ENCODE results near the gene DNM3.
A peak's percentile ranks its signal among the peaks of the same experiment; 100 is the strongest.
"Not testable (repeated sequence)": the region's sequence is repeated elsewhere in the genome, so short reads cannot be mapped to it uniquely, and the experiment has no call there.

DNM3 gene

GRCh38 chr1:172420385-172420784 is 579.1 kb downstream of the DNM3 start, which contains the start of gene C1orf105:
Gene C1orf105 (plus strand): TSS chr1:172420685. CDS start chr1:172420886, 201 bp downstream.
- DNase-seq (ENCODE audit: low read depth in 2 of 2): no peak

DNA sequence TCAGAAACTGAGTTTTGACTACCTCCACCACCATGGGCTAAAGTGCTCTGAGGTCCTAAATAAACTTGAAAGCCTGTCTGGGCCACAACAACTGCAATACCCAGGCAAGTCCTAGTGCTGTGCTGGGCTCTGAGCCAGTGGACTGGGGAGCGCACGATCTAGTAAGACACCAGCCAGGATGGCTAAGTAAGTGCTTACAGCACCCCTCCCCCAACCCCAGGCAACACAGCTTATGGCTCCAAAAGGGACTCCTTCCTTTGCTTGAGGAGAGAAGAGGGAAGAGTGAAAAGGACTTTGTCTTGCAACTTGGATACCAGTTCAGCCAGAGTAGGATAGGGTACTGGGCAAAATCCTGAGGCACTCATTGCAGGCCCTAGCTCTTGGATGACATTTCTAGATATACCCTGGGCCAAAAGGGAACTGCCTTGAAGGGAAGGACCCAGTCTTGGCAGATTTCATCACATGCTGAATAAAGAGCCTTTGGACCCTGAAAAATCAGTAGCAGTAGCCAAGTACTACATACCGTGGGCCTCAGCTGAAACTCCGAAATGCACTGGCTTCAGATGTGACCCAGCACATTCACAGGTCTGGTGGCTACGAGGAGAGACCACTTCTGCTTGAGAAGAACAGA is 580.8 kb downstream of the DNM3 start:
- no peak for DNase-seq (ENCODE audit: low read depth in 2 of 2)

DNA sequence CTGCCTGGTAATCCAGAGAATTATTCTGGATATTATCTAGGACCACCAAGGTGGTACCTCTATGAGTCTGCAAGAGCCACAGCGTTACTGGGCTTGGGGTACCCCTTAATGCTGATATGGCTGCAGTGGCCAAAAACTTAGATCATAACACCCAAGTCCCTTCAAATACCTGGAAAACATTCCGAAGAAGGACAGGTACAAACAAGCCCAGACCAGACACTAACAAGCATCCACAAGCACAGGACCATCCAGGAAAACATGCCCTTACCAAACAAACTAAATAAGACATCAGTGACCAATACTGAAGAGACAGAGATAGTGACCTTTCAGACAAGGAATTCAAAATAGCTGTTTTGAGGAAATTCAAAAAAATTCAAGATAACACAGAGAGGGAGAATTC is 582.0 kb downstream of the DNM3 start:
- no peak for DNase-seq (ENCODE audit: low read depth in 2 of 2)

DNA sequence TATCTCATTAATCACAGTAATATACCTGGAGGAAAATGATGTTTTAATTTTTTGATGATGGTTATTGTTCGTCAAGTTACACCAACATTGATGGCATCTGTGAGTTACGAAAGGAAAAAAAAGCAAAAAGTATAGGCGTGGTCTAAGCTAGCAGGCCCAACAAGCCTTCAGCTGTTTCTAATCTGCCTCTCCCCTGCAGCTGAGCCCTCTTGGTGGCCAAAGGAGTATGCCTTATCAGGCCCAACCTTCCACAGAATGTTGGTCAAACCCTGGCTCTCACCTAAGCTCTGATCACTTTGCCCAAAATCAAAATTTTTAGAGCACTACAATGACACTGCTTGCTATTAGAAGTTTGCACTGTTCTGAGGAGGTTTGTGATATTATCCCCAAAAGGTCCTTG is 584.0 kb downstream of the DNM3 start:
- no peak for DNase-seq (ENCODE audit: low read depth in 2 of 2)

DNA sequence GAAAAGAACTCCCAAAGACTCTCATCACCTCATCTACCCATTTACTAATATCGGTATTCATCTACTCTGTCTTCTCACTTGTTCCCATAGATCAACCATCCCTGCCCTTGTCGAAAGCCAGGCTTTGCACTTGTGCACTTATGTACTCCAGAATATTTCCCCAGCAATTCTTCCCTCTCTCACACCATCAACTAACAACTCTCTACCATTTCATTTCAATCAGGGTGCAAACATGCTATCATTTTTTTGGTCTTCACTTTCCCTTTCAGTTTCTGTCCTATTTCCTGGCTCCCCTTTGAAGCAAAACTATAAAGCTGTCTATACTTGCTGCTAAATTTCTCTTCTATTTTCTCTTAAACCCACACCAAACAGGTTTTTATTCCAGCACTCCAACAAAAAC is 585.9 kb downstream of the DNM3 start:
- DNase-seq (ENCODE audit: low read depth in 2 of 2): no peak

DNA sequence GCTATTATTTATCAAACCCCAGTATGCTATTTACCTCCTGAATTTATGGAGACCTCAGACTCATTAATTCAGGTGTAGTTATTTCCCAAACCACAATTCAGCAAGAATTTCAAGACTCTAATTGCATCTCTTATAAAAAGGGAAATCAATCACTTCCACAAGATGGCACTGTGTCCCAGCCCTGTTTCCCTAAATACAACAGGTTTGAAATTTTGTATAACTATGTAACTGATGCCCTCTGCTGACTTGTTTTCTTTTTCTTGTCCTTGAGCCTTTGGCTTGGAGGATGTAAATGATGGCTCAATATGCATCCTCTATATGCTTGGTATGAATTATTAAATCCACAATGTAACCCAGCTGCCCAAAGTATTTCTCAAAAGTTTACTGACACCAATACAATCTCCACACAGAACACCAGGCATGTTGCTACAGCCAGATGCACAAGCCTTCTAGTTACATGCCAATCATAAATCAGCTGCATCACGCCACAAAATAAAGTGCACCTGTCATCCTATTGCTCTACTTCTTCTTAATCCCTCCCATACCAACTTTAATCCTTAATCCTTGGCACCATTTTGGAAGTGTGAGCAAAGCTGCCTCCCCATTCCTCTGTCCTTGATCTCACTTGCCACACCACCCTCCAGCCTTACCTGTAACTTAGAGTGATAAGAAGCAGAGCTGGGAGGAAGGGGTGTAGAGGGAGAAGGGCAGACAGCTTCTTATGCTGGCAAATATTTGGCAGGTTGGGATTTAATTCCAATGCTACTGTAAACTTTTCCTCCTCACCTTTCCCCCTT is 588.2 kb downstream of the DNM3 start:
- no peak for DNase-seq (ENCODE audit: low read depth in 2 of 2)

- no peak for DNase-seq (ENCODE audit: low read depth in 2 of 2)
These were observed 588.8 kb downstream of the DNM3 start for GRCh38 chr1:172430128-172430454.

DNA sequence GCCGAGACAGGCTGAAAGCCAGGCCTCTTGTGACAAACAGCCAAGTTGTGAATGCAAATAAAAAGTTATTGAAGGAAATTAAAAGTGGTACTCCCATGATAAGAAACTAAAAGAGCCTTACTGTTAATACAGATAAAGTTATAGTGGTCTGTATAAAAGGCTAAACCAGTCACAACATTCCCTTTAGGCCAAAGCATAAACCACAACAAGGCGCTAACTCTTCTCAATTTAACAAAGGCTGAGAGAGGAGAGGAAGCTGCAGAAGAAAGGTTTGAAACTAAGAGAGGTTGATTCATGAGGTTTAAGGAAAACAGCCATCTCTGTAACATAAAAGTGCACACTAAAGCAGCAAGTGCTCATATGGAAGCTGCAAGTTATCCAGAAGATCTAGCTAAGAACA is 589.9 kb downstream of the DNM3 start:
- no peak for DNase-seq (ENCODE audit: low read depth in 2 of 2)

DNA sequence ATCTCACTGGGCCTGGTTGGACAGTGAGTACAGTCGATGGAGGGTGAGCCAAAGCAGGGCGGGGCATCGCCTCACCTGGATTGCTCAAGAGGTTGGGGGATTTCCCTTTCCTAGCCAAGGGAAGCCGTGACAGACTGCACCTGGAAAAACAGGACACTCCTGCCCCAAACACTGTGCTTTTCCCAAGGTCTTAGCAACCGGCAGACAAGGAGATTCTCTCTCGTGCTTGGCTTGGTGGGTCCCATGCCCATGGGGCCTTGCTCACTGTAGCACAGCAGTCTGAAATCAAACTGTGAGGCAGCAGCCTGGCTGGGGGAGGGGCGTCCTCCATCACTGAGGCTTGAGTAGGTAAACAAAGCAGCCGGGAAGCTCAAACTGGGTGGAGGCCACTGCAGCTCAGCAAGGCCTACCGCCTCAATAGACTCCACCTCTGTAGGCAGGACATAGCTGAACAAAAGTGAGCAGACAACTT is 590.5 kb downstream of the DNM3 start:
- DNase-seq (ENCODE audit: low read depth in 2 of 2): no peak

GRCh38 chr1:172437183-172437582 is 595.9 kb downstream of the DNM3 start:
- DNase-seq (ENCODE audit: low read depth in 2 of 2): not testable (repeated sequence)

DNA sequence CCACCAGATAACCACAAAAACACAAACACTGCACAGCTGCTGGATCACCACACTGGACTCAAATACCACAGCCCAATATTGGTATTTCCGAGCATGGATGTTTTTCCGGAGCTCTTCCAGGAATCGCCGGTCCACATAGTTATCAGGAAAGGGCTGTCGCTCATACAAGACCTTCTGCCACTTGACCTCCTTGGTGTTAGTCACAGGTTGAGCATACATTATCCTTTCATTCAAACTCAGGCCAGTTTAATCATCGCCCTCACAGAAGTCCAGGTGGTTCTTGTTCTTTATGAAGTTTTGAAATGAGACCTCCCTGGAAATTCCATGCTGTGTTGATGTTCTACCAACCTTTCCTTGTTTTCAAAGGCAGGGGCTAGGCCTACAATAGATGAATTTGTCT is 601.1 kb downstream of the DNM3 start:
- no peak for DNase-seq (ENCODE audit: low read depth in 2 of 2)

DNA sequence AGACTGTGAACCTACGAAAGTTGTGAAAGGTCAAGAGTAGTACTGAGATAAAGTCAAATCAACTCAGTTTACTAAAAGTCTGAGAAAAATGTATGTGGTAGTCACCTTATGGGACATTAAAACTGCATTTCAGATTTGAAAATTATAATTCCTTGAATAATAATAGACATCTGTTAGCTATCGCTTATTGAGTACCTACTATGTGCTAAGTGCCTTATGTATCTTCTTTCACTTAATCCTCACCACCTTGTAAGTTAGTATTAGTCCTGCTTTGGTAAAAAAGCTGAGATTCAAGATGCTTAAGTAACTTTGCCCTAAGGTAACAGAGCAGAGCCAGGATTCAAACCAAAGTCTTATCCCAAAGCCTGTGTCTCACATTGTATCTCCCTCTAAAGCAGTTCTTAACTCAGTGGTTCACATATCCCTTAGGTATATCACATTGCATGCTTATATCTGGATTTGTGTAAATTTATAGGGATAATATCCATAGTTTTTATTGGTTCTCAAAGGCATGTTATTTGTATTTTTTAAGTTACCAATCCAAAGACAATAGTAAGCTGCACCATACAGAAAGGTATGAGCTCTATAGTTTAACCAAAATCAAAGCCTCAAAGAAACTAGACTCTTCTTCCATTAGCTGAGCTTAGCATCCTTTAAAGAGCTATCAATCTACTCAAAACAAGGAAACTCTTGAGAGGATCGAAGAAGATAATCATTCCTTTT is 601.7 kb downstream of the DNM3 start:
- no peak for DNase-seq (ENCODE audit: low read depth in 2 of 2)

DNA sequence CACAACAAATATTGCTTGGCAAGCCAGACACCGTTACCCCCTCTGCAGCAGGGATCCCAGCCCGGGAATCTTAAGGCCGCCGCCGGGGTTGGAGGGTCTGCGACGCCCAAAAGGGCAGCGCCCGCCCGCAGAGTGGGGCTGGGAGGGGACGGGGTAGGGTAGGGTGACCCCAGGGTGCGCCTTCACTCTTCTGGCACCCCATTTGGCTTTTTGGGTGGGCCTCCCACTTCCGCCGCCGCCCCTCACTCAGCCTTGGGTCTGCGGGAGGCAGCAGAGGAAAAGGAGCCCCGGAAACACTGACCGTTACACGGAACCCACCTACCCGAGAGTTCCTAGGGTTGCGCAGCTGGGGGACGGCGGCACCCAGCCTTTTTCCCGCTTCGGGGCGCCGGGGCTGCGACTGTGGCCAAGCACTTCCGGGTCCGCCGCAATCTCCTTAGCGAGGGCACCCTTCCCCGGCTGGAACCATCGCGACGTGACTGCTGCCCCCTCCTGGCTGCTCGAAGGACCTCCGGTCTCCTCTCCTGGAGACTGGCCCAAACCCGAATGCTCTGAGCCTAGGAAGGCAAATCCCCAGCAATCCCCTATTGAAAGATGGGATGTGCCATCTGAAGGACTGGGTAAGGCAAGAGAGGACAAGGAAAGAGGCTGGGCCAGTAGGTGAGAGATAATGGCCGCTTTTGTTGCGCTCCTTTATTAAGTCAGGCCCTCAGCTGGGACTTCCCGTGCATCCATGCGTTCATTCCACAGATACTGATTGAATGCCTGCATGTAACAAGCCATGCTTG is 602.6 kb downstream of the DNM3 start, which contains the start of gene PIGC:
Gene PIGC (minus strand): TSS at position 404 of the 788 bp plus-strand sequence. CDS start 1,447 bp downstream, outside the sequence.
- peak; percentile 84 to 88 for DNase-seq (ENCODE audit: low read depth in 2 of 2)

GRCh38 chr1:172446547-172446946 is 605.2 kb downstream of the DNM3 start:
- DNase-seq (ENCODE audit: low read depth in 2 of 2): no peak

DNA sequence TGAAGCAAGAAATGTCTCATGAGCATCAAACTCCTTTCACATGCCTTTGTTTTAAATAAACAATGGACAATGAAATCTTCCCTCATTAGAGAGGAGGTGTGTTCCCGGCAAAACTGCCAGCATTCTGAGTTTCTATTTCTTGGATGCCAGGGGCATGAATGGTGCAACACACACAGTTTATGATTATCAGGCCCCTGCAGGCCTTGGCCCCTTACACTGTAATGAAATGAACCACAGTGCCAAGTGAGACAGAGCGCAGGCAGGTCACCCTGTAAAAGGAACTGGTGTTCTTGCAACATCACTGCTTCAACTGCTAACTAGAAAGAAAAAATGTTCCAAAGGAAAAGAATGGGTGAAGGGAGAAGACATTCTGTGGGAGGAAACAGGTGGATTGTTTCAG is 606.3 kb downstream of the DNM3 start:
- DNase-seq (ENCODE audit: low read depth in 2 of 2): no peak

DNA sequence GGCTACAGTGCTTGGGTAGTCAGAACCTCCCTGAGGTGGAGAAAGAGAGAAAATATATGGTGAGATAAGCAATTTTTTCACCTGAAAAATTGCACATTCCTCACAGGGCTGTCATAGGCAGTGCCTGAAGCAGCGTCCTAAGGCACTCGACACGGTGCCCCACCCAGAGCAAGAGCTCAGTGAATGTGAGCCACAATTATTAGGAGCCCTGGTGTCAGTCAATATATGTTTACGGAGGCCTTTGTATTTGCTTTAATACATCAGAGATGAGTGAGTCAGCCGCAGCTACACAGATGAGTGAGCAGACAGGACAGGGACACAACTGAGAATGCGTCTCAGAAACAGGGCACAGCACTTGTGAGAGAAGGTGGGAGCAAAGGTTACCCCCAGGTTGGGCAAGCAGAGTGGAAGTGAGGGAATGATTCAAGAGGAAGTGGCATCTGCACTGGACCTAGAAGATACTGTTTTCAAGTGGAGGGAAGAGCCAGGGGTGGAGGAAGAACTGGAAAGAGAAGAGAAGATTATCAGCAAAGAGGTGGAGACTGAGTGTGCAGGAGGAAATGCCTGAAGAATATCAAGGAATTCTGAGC is 607.8 kb downstream of the DNM3 start:
- no peak for DNase-seq (ENCODE audit: low read depth in 2 of 2)

GRCh38 chr1:172449585-172450523 is 608.6 kb downstream of the DNM3 start:
- no peak for DNase-seq (ENCODE audit: low read depth in 2 of 2)

GRCh38 chr1:172450524-172450885 is 609.2 kb downstream of the DNM3 start:
- DNase-seq (ENCODE audit: low read depth in 2 of 2): no peak

- DNase-seq (ENCODE audit: low read depth in 2 of 2): no peak
These were observed 609.7 kb downstream of the DNM3 start for GRCh38 chr1:172451002-172451443.

DNA sequence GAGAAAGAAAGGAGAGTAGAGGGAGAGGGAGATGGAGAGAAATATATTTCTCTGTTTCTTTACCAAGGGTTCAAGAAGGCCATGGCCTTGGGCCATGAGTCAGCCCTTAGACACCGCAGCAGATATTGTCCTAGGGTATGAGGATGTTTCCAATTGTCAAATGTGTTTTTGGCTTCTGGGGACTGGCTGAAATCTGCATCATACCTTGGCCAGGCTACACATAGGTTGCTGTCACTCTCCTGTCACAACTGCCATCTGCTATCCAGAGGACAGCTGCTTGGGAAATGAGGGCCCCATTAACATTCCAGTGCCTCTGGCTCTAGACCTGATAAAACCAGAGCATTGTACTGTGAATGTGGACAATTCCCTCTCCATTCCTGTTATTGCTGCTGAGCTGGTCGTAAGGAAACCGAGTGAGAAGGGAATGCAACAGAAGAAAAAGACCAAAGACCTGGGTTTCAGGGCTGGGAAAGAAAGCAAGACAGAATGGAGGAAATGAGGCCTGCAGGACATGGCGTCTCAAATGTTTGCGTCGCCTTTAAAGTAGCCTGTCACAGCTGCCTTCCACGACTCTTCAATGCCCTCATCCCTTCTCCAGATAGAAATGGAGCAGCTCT is 611.3 kb downstream of the DNM3 start:
- no peak for DNase-seq (ENCODE audit: low read depth in 2 of 2)

Measured in stimulated activated CD8-positive, alpha-beta memory T cell treated with anti-CD3 and anti-CD28 coated beads, Interleukin-15, amount 100 ng/mL, for 48 hours (primary cell).